Stimulated activated CD4-positive, alpha-beta T cell treated with anti-CD3 and anti-CD28 coated beads, TNF-alpha, amount 100 ng/mL, for 48 hours (primary cell): ENCODE results near the gene OR10D3.
"Not testable (repeated sequence)": the region's sequence is repeated elsewhere in the genome, so short reads cannot be mapped to it uniquely, and the experiment has no call there.

Experiments
- DNase-seq, 3 donors: peaks; one replicate each; pipeline ENCODE4 v3.0.0-alpha.2; 2020; ENCODE audit warnings: low read depth in 3 of 3

The OR10D3 gene

GRCh38 chr11:124183068-124183467 lies at the start of gene OR10D3:
OR10D3 (plus strand) TSS chr11:124183345; CDS start chr11:124185270, 1,925 bp downstream.
- DNase-seq: no peak

DNA sequence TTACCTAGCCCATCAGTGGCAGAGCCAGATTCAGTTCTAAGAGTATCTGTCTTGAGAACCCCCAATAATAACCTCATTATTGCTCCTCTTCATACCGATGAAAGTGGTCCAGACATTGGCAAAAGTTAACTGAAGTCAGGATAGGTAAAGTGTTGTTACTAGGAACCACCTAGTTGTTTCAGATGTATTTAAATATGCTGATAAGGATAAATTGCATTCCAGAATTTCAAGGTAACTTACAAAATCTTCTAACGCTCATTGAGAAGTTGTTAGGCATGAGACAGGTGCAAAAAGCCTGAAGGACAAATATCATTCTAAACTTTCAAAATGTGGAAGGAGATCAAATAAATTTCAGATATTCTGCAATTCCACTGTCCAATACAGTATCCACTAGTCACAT lies 40.1 kb upstream of the OR10D3 start:
- no peak for DNase-seq

GRCh38 chr11:124147951-124148350 lies 35.2 kb upstream of the OR10D3 start:
- no peak for DNase-seq

GRCh38 chr11:124150684-124151083 lies 32.5 kb upstream of the OR10D3 start:
- no peak for DNase-seq

DNA sequence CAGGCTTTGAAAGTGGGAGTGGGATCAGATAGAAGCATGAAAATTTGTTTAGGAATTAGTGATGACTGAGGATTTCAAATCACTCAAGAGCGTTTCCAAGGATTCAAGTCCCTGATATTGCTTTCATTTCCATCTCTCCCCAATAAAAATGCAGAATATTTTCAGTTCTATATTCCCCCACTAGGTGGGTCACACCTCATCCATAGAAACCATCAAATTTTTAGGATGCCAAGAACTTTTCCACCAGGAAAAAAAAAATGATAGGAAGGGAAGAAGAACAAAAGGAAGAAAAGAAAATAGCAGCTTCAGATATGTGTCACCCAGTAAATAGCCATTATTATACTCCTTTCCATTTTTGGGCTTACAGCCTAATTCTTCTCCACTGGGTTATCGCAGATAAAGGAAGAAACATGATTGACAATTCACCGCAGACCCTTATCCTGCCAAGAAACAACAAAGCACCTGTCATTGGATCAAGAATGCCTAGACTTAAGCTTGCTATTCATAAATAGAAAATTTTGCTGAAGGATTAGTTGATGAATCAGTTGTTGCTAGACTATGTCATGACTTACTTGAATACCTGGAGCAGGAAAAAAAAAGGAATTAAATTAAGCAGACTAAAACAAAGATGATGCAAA lies 30.3 kb upstream of the OR10D3 start:
- DNase-seq: no peak

- DNase-seq: no peak
These were observed 29.3 kb upstream of the OR10D3 start for GRCh38 chr11:124153821-124154220.

DNA sequence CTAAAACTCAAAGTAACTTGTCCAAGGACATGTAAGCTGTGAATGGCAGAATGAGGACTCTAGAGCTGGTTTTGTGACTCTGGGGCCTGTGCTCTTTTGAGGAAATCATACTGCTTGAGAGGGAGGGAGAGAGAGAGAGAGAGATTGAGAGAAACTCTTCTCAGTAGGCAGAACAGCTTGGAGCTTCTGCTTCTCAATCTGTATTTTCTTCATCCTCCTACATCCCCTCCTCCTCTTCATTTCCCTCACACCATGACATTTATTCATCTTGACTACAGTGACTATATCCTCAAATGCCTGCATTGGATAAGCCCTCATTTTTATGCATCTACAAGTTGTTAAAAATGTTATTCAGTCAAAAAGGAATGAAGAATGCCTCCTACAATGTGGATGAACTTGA lies 23.7 kb upstream of the OR10D3 start:
- no peak for DNase-seq

DNA sequence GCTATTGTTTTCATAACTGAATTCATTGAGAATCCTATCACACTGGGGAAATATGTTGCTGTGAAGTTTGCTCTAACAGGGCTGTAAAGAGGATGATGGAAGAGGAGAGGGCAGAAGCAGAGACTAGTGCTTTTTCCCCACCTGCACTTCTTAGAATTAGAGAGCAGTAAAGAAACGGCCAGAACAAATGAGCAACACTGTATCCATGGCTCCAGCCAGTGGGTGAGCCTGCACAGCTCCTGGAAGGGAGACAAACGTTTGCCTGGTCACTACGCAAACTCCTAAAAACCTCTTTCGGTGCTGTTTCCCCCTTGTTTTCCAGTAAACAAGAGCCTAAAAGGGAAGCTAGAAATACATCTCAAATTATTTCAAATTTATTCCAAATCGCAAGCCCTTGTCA lies 22.2 kb upstream of the OR10D3 start:
- no peak for DNase-seq

DNA sequence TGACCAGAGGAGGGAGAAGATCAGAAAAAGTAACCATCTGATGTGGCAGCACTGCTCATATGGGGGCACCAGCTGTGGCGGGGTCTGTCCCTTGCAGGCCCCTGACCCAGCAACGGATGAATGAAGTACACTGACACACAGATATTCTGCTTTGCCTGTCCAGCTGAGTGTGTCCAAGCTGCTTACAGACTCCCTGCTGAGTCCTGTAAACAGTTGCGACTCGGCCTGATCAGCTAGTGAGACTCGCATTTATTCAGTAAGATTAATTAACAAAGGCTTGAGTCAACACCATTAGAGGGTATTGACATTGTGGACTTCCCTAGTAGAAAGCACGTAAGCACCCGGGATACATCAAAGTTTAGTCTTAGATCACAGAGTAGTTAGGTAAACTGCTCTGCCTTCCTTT lies 15.3 kb upstream of the OR10D3 start:
- DNase-seq: no peak

DNA sequence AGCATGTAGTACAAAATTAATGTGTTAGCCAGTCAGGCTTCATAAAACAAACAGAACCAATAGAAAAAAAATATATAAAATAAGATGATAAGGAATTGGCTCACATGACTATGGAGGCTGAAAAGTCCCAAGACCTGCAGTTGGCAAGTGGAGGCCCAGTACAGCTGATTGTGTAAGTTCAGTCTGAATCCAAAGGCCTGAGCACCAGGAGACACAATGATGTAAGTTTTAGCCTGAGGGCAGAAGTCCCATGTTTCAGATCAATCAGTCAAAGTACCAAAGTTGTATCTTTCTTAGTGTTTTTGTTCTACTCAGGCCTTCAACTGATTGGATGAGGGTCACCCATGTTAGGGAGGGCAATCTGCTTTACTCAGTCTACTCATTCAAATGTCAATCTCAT lies 14.3 kb upstream of the OR10D3 start:
- DNase-seq: no peak

- not testable (repeated sequence) for DNase-seq
These were observed 12.8 kb upstream of the OR10D3 start for GRCh38 chr11:124170315-124170714.

DNA sequence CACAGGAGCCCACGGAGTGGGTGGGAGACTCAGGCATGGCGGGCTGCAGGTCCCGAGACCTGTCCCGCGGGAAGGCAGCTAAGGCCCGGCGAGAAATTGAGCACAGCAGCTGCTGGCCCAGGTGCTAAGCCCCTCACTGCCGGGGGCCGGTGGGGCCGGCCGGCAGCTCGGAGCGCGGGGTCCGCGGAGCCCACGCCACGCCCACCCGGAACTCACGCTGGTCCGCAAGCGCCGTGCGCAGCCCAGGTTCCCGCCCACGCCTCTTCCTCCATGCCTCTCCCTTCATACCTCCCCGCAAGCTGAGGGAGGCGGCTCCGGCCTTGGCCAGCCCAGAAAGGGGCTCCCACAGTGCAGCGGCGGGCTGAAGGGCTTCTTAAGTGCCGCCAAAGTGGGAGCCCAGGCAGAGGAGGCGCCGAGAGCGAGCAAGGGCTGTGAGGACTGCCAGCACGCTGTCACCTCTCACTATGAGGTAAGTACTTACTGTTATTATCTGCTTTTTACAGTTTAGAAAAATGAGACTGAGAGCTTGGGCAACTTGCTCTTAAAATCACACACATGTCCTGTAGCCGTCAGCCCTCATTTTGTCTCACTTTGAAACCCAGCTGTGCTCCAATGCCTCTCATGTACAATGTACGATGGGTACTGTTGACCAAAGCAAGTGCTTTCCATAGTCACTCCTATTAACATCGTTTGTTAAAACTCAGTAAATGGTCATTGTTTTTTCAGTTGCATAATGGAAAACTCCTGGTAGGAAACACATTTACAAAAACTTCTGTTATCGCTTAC lies 12.2 kb upstream of the OR10D3 start:
- no peak for DNase-seq

GRCh38 chr11:124172101-124172500 lies 11.0 kb upstream of the OR10D3 start:
- DNase-seq: no peak

DNA sequence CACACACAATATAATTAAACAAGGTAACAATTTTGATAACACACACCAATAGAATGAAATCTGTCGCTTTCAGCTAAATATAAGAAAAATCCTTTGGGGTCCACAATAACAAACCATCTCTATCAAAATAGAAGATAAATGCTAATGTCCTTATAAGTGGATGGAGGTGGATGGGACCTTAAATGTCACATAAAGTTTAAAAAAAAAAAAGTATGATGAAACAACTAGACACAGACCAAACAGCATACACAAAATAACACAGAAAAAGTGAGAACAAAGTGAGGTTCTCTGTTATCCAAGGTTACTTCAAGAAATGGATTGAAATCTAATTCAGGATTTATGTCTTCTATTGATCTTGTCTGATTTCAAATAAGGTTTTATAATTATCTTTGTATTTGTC lies 10.5 kb upstream of the OR10D3 start:
- no peak for DNase-seq

- DNase-seq: no peak
These were observed 9.1 kb upstream of the OR10D3 start for GRCh38 chr11:124174001-124174583.

DNA sequence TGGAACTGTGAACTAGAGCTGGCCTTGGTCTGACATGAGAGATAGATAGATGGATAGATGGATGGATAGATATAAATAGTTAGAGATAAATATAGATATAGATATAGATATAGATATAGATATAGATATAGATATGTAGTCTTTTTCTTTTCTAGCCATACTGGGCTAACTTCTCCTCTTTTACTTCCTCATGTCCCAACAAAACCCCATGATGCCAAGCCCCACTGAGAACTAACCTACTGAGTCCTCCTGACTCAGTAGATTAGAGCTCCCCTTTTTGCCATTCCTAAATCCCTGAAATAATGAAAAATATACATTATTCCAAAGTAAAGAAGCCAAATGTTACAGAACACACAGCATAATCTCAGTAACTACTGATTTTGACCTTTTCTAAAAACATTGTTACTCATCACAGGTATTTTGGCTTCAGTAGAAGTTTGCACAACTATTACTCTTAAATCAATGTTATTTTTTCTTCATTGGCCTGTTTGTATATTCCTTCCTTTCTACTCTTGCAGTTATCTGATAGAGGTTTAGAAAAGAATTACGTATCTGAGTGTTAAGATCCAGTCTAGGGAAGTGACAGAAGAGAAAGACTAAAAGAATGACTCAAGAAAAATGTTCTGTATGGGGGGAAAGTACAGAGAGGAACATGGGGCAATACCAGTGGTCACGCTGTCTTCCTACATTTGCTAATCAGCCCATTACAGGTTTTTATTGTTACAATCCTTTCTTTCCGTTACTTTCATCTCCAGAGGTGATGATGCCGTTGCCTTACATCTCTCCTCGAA lies 6.0 kb upstream of the OR10D3 start:
- no peak for DNase-seq

DNA sequence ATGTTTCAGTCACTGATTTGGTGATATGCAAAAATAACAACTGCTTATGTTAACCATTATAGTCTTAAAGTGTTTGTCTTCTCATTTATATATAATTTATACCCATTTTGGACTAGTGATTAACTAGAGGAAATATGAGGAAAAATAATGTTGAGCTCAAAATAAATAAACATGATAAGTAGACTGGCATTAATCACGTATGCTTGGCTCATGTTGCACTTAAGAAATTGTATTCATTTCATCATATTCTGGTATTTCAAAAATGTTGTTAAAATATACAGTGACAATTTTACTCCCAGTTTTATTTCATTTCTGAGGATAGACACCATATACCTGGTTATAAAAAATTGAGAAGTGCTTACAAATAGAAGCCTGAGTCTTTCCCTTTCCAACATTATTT lies 3.8 kb upstream of the OR10D3 start:
- DNase-seq: no peak

DNA sequence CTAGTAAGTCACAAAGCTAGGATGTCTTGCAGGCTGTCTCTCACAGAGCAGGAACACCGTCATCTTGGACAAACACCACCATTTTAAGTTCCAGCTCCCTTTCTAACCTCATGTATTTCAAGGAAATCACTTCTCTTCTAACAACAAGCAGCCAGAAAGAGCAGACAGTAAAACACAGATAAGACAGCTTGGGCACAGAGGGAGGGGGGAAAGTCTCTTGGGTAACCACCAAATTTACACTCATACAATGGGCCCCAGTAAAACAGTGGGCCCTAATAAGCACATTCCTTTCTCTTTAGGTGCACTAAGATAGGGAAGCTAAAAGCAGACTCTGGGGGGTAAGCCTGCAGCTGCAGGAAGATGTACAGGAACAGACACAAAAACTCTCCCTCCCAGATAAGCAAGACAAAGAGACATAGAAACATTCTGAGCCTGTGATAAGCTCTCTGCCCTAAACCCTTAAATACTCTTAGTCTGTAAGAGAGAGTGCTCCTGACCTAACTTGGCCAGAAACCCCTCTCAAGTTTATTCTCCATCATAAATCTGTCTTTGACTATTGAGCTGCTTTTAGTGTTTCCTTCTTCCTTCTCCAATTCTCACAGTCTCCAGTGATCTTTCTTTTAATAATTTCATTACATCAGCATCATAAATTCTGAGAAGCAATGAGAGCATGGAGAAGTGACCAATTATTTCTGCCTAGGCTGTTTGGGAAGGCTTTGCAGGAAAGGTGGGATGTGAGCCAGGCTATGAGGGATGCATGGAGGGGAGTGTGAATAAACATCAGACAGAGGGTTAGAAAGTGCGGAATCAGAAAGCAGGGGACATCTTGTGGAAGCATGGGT lies 7.4 kb downstream of the OR10D3 start:
- DNase-seq: no peak

GRCh38 chr11:124193221-124194010 lies 10.3 kb downstream of the OR10D3 start:
- DNase-seq: no peak
